Fibroblast of lung (primary cell): ENCODE data around the gene NUP210.

ENCODE experiments used
- CTCF ChIP-seq, 2 donors: IDR thresholded peaks in 1 of 2; conservative IDR thresholded peaks in 1 of 2; 1 replicate in 1 of 2; 2 replicates in 1 of 2; pipeline ENCODE4 v1.5.1; 2011 to 2012; ENCODE audit warnings: low read length in 2 of 2, control low read depth in 1 of 2, inconsistent platforms in 1 of 2, low read depth in 1 of 2, mild to moderate bottlenecking in 1 of 2
- EZH2 ChIP-seq: IDR thresholded peaks from 2 replicates; pipeline ENCODE4 v1.5.1; 2012; ENCODE audit warnings: low read length, control low read depth, mild to moderate bottlenecking; ENCODE audit errors: missing control alignments

GRCh38 chr3:13415997-13416793 is 3.9 kb downstream of the NUP210 start:
- TF ChIP-seq CTCF (conservative IDR thresholded peaks at IDR 0.05 in 1 of 2, IDR thresholded peaks at IDR 0.05 in 1 of 2; ENCODE audit: low read depth in 1 of 2, low read length in 2 of 2), result no peak
- no peak for TF ChIP-seq EZH2
